Stimulated activated CD4-positive, alpha-beta T cell treated with anti-CD3 and anti-CD28 coated beads, Interleukin-4, amount 100 ng/mL, for 4 hours (primary cell): ENCODE measurements around the gene DAPK1.

ENCODE experiments used
- DNase-seq, 2 experiments: peaks; one replicate each; pipeline ENCODE4 v3.0.0-alpha.2; 2020

DAPK1 gene

DNA sequence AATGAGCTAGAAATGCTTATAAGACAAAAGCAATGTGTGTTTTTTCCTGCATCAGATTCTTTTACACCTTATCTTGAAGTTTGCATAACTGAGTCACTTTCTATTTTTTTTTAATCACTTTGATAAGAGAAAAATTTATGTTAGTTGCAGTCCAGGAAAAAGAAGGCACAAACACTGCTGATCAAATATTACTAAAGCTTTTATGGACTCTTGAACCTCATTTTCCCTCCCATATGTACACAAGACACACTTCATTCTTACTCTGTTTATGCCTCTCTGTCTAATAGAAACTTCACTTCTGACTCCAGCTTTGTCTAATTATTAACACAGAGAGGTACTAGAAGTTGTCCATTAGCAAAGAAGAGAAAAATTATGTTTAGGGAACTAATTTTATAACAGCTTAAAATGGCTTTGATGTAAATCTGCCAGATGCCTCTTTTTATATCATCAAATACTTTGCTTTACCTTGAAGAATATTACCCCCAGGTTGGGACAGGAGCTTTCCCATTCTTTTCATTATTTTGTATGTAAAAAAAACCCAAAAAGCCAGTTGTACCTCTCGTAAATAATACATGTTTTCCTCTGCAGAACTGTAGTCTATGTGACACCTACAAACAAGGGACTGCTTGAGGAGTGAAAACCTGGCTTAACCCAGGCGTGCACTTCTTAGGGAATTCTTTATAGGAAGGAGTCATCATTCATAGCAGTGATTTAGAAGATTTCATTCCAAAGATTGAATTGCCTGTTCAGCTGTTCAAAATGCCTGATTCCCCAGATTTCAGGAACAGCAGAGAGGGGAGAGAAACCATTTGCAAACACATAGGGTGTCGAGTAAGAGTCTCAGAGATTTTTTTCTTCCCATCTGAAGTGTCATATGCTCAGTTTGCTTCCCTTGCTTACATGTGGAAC lies 72.6 kb downstream of the DAPK1 start:
- no peak for DNase-seq

DNA sequence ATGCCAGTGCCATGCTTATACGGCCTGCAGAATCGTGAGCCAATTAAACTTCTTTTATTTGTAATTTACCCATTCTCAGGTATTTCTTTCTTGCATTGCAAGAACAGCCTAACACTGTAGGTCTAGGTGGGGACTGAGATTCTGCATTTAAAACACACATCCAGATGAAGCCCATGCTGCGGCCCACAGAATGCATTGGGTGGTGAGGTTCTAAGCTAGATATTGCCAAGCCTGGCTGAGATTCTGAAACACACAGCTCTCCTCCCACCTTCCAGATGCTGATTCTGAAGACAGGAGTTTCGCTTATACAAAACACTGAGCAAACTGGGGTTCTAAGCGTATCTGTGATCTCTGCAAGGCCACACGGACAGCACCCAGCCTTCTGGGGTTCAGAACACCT lies 75.1 kb downstream of the DAPK1 start:
- DNase-seq, result no peak

- DNase-seq, result no peak
Measured at GRCh38 chr9:87573841-87574342, 76.2 kb downstream of the DAPK1 start.

DNA sequence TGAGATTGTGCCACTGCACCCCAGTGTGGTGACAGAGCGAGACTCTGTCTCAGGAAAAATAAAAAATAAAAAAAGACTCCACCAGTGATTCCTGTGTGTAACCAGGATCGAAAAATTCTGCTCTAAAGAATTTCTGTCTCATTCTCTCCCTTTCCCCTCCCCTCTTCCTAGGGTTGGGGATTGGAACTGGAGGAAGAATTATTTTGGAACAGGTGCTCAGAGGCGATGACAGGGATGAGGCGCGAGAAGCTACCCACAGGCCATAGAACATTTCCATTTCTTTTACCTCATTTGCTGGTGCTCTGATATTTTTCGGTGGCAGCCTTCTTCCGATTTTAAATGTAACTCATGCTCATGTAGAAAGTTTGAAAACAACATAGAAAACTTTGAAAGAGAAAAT lies 80.1 kb downstream of the DAPK1 start:
- no peak for DNase-seq

DNA sequence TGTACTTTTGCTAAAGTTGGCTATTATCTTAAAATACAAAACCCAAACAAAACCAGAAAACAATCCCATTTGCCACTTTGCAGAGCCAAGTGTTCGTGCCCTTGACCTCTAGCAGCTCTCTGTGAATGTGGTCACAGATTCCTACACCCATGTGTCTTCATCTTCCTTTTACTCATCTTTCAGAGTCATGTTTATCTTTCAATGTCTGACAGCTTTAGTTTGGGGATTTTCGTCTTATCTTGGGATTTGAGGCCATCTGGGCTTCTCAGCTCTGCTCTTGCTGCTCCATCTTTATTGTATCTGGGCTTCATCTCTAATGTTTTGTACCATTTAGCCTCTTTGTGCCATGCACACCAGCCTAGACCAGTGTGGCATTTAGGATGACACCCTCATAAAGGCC lies 81.0 kb downstream of the DAPK1 start:
- DNase-seq, result no peak

DNA sequence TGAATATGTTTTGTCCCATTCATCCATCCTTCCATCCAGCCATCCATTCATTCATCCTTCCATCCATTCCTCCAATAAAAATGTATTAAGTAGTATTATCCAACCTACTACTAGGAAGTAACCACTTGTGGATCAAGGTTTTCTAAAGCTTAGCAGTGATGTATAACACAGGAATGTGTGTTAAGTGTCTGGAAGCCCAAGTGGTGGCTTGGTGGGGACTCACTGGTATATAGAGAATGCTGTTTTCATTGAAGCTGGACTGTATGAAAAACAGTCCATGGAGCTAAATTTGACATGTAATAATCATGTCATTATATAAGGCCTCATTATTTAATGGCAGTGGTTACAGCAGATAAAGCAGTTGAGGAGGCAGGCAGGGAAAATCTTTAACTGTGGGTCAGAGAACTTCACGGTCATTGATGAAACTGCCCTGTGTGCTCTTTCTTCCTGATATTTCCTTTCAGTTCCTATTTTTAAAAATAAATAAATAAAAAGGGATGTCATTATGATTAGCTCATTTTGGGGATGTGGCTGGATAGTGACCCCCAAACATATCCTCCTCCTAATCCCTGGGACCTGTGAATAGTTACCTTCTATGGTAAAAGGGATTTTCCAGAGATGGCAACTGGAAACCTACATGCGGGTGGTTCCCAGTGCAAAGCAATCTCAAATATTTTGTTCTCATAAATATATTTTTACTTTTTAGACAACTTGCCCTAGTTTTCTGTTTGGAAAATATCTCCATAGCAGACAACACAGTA lies 82.3 kb downstream of the DAPK1 start:
- no peak for DNase-seq

DNA sequence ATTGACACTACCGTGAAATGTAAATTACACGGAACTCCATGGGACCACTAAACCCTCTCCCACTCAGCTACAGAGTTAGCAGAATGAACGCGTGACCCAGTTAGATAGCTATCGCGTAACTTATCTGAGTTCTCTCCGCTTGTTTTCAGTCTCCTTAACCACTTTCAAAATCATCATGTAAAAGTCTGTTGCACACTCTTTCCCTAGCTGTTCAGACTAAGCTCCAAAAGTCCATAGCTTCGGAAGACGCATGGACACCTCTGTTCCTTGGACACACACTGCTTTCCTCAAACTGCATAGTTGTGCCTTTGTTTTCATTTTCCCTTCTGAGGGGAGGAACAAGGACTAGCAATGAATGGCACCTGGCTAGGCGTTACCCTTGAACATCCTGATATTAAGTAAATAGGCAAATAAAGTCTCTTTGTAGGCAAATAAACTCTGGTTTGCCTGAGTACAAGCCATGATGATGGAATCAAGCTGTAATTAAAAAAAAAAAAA lies 83.3 kb downstream of the DAPK1 start:
- no peak for DNase-seq

DNA sequence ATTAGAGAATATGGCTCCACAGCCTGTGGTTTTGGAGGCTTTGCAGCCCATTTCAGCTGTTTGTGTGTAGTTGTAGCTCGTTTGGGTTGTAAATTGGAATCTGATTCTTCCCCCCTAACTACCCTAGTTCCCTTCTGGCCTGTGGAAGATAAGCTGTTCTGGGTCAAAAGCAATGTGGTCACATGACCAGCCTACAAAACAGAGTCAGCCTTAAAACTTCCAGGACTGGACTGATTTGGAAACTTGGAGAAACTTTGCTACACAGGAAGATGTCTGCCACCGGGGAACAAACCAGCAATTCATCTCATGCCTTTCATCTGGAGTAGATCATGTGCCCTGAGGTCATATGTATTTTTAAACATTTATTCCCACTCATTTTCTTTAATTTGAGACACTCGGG lies 83.8 kb downstream of the DAPK1 start:
- DNase-seq, result no peak

GRCh38 chr9:87581949-87582637 lies 84.4 kb downstream of the DAPK1 start:
- no peak for DNase-seq

DNA sequence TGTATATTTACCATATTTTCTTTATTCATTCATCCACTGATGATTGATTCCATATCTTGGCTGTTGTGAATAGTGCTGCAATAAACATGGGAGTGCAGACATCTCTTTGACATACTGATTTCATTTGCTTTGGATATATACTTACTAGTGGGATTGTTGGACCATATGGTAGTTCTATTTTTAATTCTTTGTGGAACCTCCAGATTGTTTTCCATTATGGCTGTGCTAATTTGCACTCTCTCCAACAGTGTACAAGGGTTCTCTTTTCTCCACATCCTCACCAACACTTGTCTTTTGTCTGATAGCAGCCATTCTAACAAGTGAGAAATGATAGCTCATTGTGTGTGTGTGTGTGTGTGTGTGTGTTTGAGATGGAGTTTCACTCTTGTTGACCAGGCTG lies 86.7 kb downstream of the DAPK1 start:
- DNase-seq, result no peak

GRCh38 chr9:87585123-87585855 lies 87.6 kb downstream of the DAPK1 start:
- DNase-seq, result no peak

- DNase-seq, result no peak
Measured at GRCh38 chr9:87586731-87587355, 89.2 kb downstream of the DAPK1 start.

DNA sequence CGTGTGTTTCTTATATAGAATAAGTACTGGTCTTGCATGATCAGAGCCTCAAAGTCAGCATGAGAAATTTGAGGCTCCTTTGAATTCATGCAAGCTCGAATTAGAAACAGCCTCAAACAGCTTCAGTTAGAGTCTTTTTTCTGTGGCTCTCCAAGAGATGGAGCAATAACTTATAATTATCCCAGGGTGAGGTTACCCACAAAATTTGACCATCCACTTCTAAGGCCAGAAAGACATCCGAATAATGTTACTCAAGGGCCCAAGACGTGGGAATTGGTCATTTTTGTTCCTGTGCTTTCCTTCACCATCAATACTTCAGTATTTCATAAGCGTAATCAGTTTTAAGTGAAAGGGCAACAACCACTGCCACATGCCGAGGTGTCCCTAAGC lies 89.7 kb downstream of the DAPK1 start:
- DNase-seq, result no peak

DNA sequence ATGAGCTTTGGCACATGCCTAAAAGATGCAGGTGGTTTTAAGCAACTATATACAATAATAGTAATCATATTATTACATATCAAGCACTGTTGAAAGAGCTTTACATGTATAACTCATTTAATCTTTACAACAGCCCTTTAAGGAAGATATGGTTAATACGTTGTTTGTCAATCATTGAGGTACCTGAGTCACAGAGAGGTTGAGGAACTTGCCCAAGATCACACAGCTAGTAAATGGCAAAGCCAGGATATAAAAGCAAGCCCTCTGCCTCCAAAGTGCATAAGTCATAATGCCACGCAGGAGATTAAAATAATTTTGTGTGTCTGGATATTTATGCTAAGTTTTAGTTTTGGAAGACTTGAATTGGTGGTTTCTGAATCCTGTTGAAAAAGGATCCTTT lies 90.2 kb downstream of the DAPK1 start:
- no peak for DNase-seq

DNA sequence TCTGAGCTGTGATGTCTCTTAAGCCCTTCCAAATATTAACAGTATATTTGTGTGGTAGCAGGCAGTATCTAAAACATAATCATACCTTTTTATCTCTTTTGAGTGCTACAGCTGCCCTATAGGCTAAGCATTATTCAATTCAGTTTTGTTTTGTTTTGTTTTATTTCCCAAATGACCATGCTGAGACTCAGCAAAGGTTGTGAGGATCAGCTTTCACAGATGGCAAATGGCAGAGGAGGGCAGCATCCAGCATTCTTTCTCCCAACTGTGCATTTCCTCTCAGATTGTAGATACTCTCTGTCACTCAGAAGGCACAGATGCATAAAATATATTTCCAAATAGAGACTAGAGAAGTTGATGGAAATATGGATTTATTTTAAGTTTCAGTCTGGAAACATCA lies 90.7 kb downstream of the DAPK1 start:
- DNase-seq, result no peak

DNA sequence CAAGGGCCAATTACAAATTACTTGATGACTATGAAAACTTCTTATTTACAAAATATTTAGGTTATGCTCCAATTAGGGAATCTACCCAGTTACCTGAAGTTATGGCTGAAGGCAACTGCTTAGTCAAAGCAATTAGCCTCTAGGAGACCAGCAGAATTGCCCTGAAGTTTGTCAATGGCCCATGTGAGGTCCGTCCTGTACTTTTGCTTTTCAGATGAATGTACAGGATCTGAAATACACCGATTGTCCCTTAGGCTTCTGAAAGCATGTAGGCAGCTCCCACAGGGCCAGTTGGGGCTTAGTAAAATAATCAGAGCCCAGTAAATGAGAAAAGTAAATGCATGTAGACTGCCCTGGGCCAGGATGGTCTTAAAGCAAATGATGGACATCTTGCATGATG lies 93.3 kb downstream of the DAPK1 start:
- no peak for DNase-seq

DNA sequence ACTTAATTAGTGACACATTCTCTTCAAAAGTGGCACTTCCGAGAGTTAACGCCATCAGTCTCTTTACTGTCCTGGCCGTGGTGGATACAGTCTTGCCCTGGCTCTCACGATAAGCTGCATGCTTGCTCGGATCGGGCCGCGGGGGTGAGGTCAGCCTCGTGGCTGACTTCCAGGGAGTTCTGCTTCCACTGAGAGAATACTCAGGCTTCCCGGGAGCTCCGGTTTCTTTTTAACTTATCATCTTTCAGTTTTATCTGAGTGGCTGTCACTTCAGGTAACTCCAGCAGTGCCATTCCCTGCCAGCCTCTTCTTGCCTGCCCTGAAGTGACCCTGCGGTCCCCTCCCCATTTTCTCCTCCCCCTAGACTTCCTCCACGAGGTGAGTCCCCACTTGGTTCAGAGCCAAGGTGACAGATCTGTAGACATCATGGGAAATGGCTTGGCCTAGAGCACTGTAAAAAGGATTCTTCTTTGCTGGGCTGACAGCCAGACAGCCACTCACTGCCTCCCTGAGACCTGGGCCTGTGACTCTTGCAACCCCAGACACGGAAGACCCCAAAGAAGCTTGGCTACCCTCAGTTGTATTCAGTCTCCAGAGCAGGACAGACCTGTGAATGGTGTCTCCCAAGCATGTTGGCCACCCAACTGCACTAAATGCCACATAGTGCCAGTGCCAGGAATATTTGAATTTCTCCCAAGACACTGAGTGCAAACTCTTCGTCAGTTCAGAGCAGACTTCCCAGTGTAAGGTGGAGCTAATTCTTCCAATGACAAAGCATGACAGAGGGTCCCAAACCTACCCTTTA lies 95.1 kb downstream of the DAPK1 start:
- no peak for DNase-seq

DNA sequence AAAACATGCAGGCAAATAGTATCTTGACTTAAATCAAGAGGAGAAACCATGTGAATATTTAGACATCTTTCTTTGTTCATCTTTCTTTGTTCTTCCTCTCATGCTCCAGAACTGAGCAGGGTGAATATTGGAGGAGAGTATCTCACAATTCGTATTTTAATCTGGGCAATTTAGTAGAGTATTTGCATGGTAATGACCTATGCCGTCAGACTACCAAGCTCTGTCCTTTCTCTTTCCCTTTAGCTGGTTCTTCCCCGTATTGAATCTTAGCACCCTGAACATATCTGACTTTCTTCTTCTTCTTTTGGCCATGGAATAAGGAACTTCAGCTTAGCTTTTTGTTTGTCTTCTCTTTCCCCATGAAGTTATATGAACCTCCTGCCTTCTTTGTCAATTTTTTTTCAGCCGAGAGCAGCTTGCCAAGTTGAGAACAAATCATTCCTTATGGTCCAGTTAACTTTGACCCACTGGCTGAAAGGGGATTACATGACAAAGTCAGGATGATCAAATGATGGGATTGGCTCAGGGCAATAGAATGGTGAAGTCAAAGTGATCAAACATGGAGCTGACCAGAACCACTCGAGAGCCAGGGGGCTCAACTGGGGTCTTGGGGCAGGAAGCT lies 95.8 kb downstream of the DAPK1 start:
- DNase-seq, result no peak

DNA sequence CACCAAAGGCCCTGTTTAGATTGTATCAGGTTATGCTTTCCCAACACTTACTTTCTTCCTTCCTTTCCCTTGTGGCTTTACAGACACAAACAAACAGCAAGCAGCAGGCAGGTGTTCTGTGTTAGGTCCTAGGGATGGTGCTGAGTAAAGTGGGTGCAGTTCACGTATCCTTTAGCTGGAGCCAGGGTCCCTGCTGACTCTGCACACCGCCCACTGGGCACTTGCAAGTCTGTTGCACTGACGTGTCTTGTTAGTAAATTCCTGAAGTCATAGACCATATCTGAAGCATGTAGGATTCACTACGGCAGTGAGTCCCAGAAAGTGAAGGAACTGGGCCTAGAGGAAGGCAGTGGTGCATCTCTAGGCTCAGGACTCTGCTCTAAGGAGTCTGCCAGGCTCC lies 96.5 kb downstream of the DAPK1 start:
- DNase-seq, result no peak

GRCh38 chr9:87594662-87595061 lies 97.0 kb downstream of the DAPK1 start:
- no peak for DNase-seq

GRCh38 chr9:87595610-87596009 lies 97.9 kb downstream of the DAPK1 start:
- no peak for DNase-seq
